A673 (cell line): Measurements from ENCODE around the gene CYP1A1. TPM values are rescaled to one million over a fixed set of nuclear protein-coding genes. Genes with fewer than 3 reads are reported as not detected.

Experiments used
- BruUV-seq: library from RNA; stranded (reverse); fragments of 400-500 nt; replicated peaks from 2 replicates; lab custom pipeline; 2021; lab: Mats Ljungman, UMichigan
- CTCF ChIA-PET: fragments of 300-600 bp; sonication (Branson Sonifier 250); formaldehyde crosslinking; loops from one replicate; lab custom pipeline; 2022; ENCODE audit warnings: antibody characterized with exemption; lab: Charles Lee
- POLR2A ChIA-PET: fragments of 300-600 bp; sonication (Branson Sonifier 250); formaldehyde crosslinking; loops from one replicate; lab custom pipeline; 2022; ENCODE audit warnings: antibody characterized with exemption; ENCODE audit not compliant: low non-redundant PET; lab: Charles Lee
- DNase-seq: peaks from one replicate; pipeline ENCODE4 v3.0.0-alpha.2; 2015; ENCODE audit warnings: low spot score
- H3K27ac ChIP-seq: fragments of 200-600 bp; sonication (generic); 2 replicates; pipeline ENCODE4 v1.5.1; 2016; ENCODE audit warnings: mixed run types, low read depth, mild to moderate bottlenecking, mixed read lengths, antibody characterized with exemption, low read length; ENCODE audit not compliant: poor library complexity, severe bottlenecking
- H3K27me3 ChIP-seq: fragments of 200-600 bp; sonication (generic); replicated peaks from 2 replicates; pipeline ENCODE4 v1.6.1; 2017; ENCODE audit warnings: mixed run types, low read depth, mild to moderate bottlenecking, mixed read lengths, antibody characterized with exemption, low read length; ENCODE audit not compliant: insufficient read depth, poor library complexity
- H3K36me3 ChIP-seq: fragments of 200-600 bp; sonication (generic); 2 replicates; pipeline ENCODE4 v1.6.1; 2016; ENCODE audit warnings: mixed run types, mild to moderate bottlenecking, mixed read lengths, antibody characterized with exemption, low read length; ENCODE audit not compliant: insufficient read depth, poor library complexity, severe bottlenecking
- H3K4me1 ChIP-seq: fragments of 200-600 bp; sonication (generic); 2 replicates; pipeline ENCODE4 v1.6.1; 2017; ENCODE audit warnings: mixed run types, mild to moderate bottlenecking, mixed read lengths, antibody characterized with exemption, low read length; ENCODE audit not compliant: insufficient read depth, poor library complexity, severe bottlenecking
- H3K4me3 ChIP-seq: fragments of 200-600 bp; sonication (generic); 2 replicates; pipeline ENCODE4 v1.5.1; 2016; ENCODE audit warnings: low read depth, mixed run types, mild to moderate bottlenecking, mixed read lengths, low read length; ENCODE audit not compliant: poor library complexity, severe bottlenecking
- H3K9me3 ChIP-seq: fragments of 200-600 bp; sonication (generic); 2 replicates; pipeline ENCODE4 v1.6.1; 2016; ENCODE audit warnings: mixed run types, low read depth, mild to moderate bottlenecking, mixed read lengths, antibody characterized with exemption, low read length; ENCODE audit not compliant: poor library complexity, severe bottlenecking
- EZH2 ChIP-seq: fragments of 200-600 bp; sonication (generic); IDR thresholded peaks from 2 replicates; pipeline ENCODE4 v1.6.1; 2017; ENCODE audit warnings: borderline replicate concordance, low read depth, mild to moderate bottlenecking, mixed read lengths, antibody characterized with exemption, low read length; ENCODE audit not compliant: poor library complexity, severe bottlenecking
- intact Hi-C: fragments of 100-400 bp; cut with micrococcal nuclease; formaldehyde crosslinking; loops from one replicate; pipeline ENCODE4 v1.10.0; 2022; ENCODE audit not compliant: unreplicated experiment
- total RNA-seq: library from RNA; stranded (reverse); gene quantifications from 2 replicates; pipeline ENCODE4 v1.2.3, GENCODE V29; 2021
- TF ChIP-seq, protein P1 (sequence below): fragments of 300-800, 200-600 bp; sonication (generic); conservative IDR thresholded peaks from 2 replicates; pipeline ENCODE4 v1.5.1; 2017; ENCODE audit warnings: low read depth, mild to moderate bottlenecking, antibody characterized with exemption, low read length, moderate library complexity, mixed read lengths

The CYP1A1 gene
- total RNA-seq, 1 experiment from 2014 or later: 0.62 TPM

DNA sequence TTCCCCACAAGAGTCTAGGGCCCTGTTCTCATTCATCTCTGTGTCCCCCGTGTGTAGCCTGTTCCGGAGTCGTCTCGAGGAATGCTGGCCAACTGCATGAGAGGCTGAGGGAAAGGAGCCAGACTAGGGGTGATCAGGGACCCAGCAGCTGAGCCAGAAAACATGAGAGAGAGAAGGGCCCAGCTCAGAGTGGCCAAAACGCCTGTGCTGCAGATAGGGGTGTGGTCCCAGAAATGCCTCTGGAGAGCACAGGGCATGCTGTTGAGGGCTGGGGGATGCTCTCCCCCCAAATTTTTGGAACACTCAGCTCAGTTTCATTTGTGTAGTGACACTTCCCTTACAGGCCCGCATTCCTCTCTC, 37.4 kb upstream of the CYP1A1 start:
- H3K4me1 ChIP-seq: no peaks in the 10 kb centered on the region
- POLR2A ChIA-PET: no interaction called here
- no peaks in the 10 kb centered on the region for H3K27me3 ChIP-seq
- CTCF ChIA-PET: no interaction called here
- no peak for TF ChIP-seq EZH2
- TF ChIP-seq, protein P1, sequence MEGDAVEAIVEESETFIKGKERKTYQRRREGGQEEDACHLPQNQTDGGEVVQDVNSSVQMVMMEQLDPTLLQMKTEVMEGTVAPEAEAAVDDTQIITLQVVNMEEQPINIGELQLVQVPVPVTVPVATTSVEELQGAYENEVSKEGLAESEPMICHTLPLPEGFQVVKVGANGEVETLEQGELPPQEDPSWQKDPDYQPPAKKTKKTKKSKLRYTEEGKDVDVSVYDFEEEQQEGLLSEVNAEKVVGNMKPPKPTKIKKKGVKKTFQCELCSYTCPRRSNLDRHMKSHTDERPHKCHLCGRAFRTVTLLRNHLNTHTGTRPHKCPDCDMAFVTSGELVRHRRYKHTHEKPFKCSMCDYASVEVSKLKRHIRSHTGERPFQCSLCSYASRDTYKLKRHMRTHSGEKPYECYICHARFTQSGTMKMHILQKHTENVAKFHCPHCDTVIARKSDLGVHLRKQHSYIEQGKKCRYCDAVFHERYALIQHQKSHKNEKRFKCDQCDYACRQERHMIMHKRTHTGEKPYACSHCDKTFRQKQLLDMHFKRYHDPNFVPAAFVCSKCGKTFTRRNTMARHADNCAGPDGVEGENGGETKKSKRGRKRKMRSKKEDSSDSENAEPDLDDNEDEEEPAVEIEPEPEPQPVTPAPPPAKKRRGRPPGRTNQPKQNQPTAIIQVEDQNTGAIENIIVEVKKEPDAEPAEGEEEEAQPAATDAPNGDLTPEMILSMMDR: no peak
- no peak for DNase-seq
- intact Hi-C loops: no loop called here
- H3K4me3 ChIP-seq: no peak overlapping the region
- no TSS peak for BruUV-seq
- H3K9me3 ChIP-seq: no peaks in the 10 kb centered on the region
- H3K27ac ChIP-seq: no peak overlapping the region
- H3K36me3 ChIP-seq: no peaks in the 10 kb centered on the region

DNA sequence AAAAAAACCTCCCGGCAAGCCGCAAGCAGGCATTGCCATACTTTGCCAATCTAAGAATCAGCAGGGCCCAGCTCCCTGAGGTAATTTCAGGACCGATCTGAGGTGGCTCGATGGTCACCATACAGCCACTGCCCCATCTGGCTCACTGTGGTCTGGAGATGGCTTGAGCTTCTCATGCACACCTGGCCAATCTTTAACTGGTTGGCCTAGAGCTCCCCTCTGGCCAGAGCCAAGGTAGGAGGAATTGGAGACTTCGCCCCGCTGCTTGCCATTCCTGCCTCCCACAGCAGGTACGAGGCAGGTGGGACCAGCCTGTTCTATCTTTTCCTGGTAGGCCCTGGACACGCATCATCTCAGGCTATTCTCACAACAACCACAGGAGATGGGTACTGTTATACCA, 33.4 kb upstream of the CYP1A1 start:
- no peak overlapping the region for H3K27ac ChIP-seq
- POLR2A ChIA-PET: interaction anchor here (0.7 kb wide), 1 partner anchor 973 kb away, joined by 4 read pairs; no protein-coding TSS in a partner anchor
- H3K4me1 ChIP-seq: no peaks in the 10 kb centered on the region
- H3K36me3 ChIP-seq: no peaks in the 10 kb centered on the region
- no TSS peak for BruUV-seq
- H3K4me3 ChIP-seq: no peak overlapping the region
- no peak for DNase-seq
- no peaks in the 10 kb centered on the region for H3K27me3 ChIP-seq
- no peak for TF ChIP-seq EZH2
- TF ChIP-seq, protein P1: no peak
- CTCF ChIA-PET: no interaction called here
- H3K9me3 ChIP-seq: no peaks in the 10 kb centered on the region
- intact Hi-C loops: no loop called here

DNA sequence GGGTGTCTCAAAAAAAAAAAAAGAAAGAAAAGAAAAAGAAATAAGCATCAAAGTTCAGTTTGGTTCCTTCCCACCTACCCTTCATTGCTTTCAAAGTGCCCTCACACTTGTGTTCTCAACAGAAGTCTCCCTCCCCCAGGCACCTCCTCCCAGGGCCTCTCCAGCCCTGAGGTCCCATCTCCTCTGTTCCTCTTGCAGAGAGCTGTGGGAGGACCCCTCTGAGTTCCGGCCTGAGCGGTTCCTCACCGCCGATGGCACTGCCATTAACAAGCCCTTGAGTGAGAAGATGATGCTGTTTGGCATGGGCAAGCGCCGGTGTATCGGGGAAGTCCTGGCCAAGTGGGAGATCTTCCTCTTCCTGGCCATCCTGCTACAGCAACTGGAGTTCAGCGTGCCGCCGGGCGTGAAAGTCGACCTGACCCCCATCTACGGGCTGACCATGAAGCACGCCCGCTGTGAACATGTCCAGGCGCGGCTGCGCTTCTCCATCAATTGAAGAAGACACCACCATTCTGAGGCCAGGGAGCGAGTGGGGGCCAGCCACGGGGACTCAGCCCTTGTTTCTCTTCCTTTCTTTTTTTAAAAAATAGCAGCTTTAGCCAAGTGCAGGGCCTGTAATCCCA, 29.4 kb upstream of the CYP1A1 start:
- no TSS peak for BruUV-seq
- no peak for DNase-seq
- H3K4me1 ChIP-seq: no peaks in the 10 kb centered on the region
- no peaks in the 10 kb centered on the region for H3K27me3 ChIP-seq
- no peak overlapping the region for H3K27ac ChIP-seq
- ChIA-PET CTCF (no interaction called here), POLR2A (no interaction called here)
- H3K4me3 ChIP-seq: no peak overlapping the region
- intact Hi-C loops: no loop called here
- TF ChIP-seq, protein P1: no peak
- H3K36me3 ChIP-seq: no peaks in the 10 kb centered on the region
- H3K9me3 ChIP-seq: no peaks in the 10 kb centered on the region
